Lower leg skin (tissue), 3 donors: ENCODE measurements around the gene NOMO2.
"Not testable (repeated sequence)": the region's sequence is repeated elsewhere in the genome, so short reads cannot be mapped to it uniquely, and the experiment has no call there.

ENCODE experiments used
- POLR2A ChIP-seq, 2 donors: fragments of 450-650 bp; IDR thresholded peaks; one replicate each; pipeline ENCODE4 v1.6.1; 2016 to 2017; ENCODE audit warnings: antibody characterized with exemption in 2 of 2, mild to moderate bottlenecking in 1 of 2, moderate library complexity in 1 of 2
- TF ChIP-seq, protein P1 (sequence below), 3 donors: fragments of 450-650 bp; IDR thresholded peaks; one replicate each; pipeline ENCODE4 v1.5.1; 2016; ENCODE audit warnings: antibody characterized with exemption in 3 of 3, mild to moderate bottlenecking in 3 of 3, moderate library complexity in 2 of 3

DNA sequence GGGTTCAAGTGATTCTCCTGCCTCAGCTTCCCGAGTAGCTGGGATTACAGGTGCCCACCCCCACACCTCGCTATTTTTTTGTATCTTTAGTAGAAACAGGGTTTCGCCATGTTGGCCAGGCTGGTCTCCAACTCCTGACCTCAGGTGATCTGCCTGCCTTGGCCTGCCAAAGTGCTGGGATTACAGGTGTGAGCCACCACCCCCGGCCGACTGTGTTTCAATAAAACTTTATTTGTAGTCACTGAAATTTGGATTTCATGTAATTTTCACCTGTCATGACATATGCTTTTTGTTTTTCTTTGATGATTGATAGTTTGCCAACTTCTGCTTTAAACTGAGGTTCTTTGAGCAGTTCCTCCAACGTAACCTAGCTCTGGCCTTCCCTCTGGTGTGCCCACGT, 12.0 kb upstream of the NOMO2 start:
- TF ChIP-seq, protein P1, sequence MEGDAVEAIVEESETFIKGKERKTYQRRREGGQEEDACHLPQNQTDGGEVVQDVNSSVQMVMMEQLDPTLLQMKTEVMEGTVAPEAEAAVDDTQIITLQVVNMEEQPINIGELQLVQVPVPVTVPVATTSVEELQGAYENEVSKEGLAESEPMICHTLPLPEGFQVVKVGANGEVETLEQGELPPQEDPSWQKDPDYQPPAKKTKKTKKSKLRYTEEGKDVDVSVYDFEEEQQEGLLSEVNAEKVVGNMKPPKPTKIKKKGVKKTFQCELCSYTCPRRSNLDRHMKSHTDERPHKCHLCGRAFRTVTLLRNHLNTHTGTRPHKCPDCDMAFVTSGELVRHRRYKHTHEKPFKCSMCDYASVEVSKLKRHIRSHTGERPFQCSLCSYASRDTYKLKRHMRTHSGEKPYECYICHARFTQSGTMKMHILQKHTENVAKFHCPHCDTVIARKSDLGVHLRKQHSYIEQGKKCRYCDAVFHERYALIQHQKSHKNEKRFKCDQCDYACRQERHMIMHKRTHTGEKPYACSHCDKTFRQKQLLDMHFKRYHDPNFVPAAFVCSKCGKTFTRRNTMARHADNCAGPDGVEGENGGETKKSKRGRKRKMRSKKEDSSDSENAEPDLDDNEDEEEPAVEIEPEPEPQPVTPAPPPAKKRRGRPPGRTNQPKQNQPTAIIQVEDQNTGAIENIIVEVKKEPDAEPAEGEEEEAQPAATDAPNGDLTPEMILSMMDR (IDR thresholded peaks at IDR 0.05) = not testable (repeated sequence)
- not testable (repeated sequence) for TF ChIP-seq POLR2A (IDR thresholded peaks at IDR 0.05)
